Stimulated activated naive CD8-positive, alpha-beta T cell treated with anti-CD3 and anti-CD28 coated beads, Interleukin-15, Interleukin-2, amounts not matched to agents 100 ng/mL and 50 ng/mL, for 24 hours (primary cell): Measurements from ENCODE around the gene HCFC1.

Experiments used
- H3K27ac Mint-ChIP-seq: one replicate; pipeline ENCODE4 v1.8.0; 2021; ENCODE audit warnings: mild to moderate bottlenecking, mixed read lengths
- H3K27me3 Mint-ChIP-seq: one replicate; pipeline ENCODE4 v1.8.0; 2021; ENCODE audit warnings: mixed read lengths
- H3K36me3 Mint-ChIP-seq: one replicate; pipeline ENCODE4 v1.8.0; 2021; ENCODE audit warnings: low read depth, mixed read lengths
- H3K4me1 Mint-ChIP-seq: one replicate; pipeline ENCODE4 v1.8.0; 2021; ENCODE audit warnings: low read depth, mixed read lengths
- H3K4me3 Mint-ChIP-seq: one replicate; pipeline ENCODE4 v1.8.0; 2021; ENCODE audit warnings: mild to moderate bottlenecking, mixed read lengths
- H3K9me3 Mint-ChIP-seq: one replicate; pipeline ENCODE4 v1.8.0; 2021; ENCODE audit warnings: mixed read lengths

The HCFC1 gene

GRCh38 chrX:153909024-153909979, 62.3 kb downstream of the HCFC1 start:
- Mint-ChIP-seq H3K4me3 (no peak overlapping the region), H3K9me3 (no peaks in the 10 kb centered on the region), H3K27ac (no peak overlapping the region), H3K36me3 (peaks cover 9% of the 10 kb centered on the region), H3K4me1 (peaks cover 10% of the 10 kb centered on the region), H3K27me3 (no peaks in the 10 kb centered on the region)

GRCh38 chrX:153908219-153908860, 63.3 kb downstream of the HCFC1 start:
- Mint-ChIP-seq H3K9me3 (no peaks in the 10 kb centered on the region), H3K27ac (no peak overlapping the region), H3K4me3 (no peak overlapping the region), H3K36me3 (peaks cover 7% of the 10 kb centered on the region), H3K27me3 (no peaks in the 10 kb centered on the region), H3K4me1 (peaks cover 17% of the 10 kb centered on the region)

- H3K27me3 Mint-ChIP-seq = no peaks in the 10 kb centered on the region
- H3K9me3 Mint-ChIP-seq = no peaks in the 10 kb centered on the region
- no peak overlapping the region for H3K4me3 Mint-ChIP-seq
- peaks cover 7% of the 10 kb centered on the region for H3K36me3 Mint-ChIP-seq
- no peak overlapping the region for H3K27ac Mint-ChIP-seq
- H3K4me1 Mint-ChIP-seq = peaks cover 21% of the 10 kb centered on the region
Observed at GRCh38 chrX:153907456-153907855, 64.2 kb downstream of the HCFC1 start.

GRCh38 chrX:153906126-153906917, 65.3 kb downstream of the HCFC1 start:
- H3K4me3 Mint-ChIP-seq = no peak overlapping the region
- H3K36me3 Mint-ChIP-seq = no peaks in the 10 kb centered on the region
- no peak overlapping the region for H3K27ac Mint-ChIP-seq
- H3K27me3 Mint-ChIP-seq = no peaks in the 10 kb centered on the region
- peaks cover 24% of the 10 kb centered on the region for H3K4me1 Mint-ChIP-seq
- no peaks in the 10 kb centered on the region for H3K9me3 Mint-ChIP-seq

GRCh38 chrX:153905481-153906095, 66.0 kb downstream of the HCFC1 start:
- no peaks in the 10 kb centered on the region for H3K27me3 Mint-ChIP-seq
- no peak overlapping the region for H3K4me3 Mint-ChIP-seq
- H3K36me3 Mint-ChIP-seq = no peaks in the 10 kb centered on the region
- no peak overlapping the region for H3K27ac Mint-ChIP-seq
- H3K9me3 Mint-ChIP-seq = no peaks in the 10 kb centered on the region
- H3K4me1 Mint-ChIP-seq = peaks cover 31% of the 10 kb centered on the region

- H3K9me3 Mint-ChIP-seq = no peaks in the 10 kb centered on the region
- H3K36me3 Mint-ChIP-seq = no peaks in the 10 kb centered on the region
- peaks cover 33% of the 10 kb centered on the region for H3K4me1 Mint-ChIP-seq
- no peak within 1 kb of the TSS for H3K27ac Mint-ChIP-seq
- no peaks in the 10 kb centered on the region for H3K27me3 Mint-ChIP-seq
- H3K4me3 Mint-ChIP-seq = no peak within 1 kb of the TSS
Observed at GRCh38 chrX:153903991-153904957, 67.3 kb downstream of the HCFC1 start, which contains the start of gene AVPR2. Gene AVPR2, plus strand, starts transcription at chrX:153904673. Its CDS starts 473 bp downstream, at chrX:153905146.

- H3K27me3 Mint-ChIP-seq = no peaks in the 10 kb centered on the region
- H3K9me3 Mint-ChIP-seq = no peaks in the 10 kb centered on the region
- H3K4me1 Mint-ChIP-seq = peaks cover 33% of the 10 kb centered on the region
- H3K36me3 Mint-ChIP-seq = no peaks in the 10 kb centered on the region
- peak overlapping the region; percentile 40 for H3K27ac Mint-ChIP-seq
- H3K4me3 Mint-ChIP-seq = no peak overlapping the region
Observed at GRCh38 chrX:153903238-153903980, 68.2 kb downstream of the HCFC1 start.

GRCh38 chrX:153902385-153902784, 69.2 kb downstream of the HCFC1 start:
- no peak overlapping the region for H3K27ac Mint-ChIP-seq
- H3K27me3 Mint-ChIP-seq = no peaks in the 10 kb centered on the region
- H3K9me3 Mint-ChIP-seq = no peaks in the 10 kb centered on the region
- H3K36me3 Mint-ChIP-seq = no peaks in the 10 kb centered on the region
- H3K4me3 Mint-ChIP-seq = no peak overlapping the region
- peaks cover 33% of the 10 kb centered on the region for H3K4me1 Mint-ChIP-seq

GRCh38 chrX:153901753-153902140, 69.9 kb downstream of the HCFC1 start:
- H3K4me3 Mint-ChIP-seq = no peak overlapping the region
- H3K36me3 Mint-ChIP-seq = no peaks in the 10 kb centered on the region
- H3K4me1 Mint-ChIP-seq = peaks cover 33% of the 10 kb centered on the region
- no peaks in the 10 kb centered on the region for H3K27me3 Mint-ChIP-seq
- H3K9me3 Mint-ChIP-seq = no peaks in the 10 kb centered on the region
- H3K27ac Mint-ChIP-seq = no peak overlapping the region

GRCh38 chrX:153900831-153901752, 70.5 kb downstream of the HCFC1 start:
- Mint-ChIP-seq H3K27me3 (no peaks in the 10 kb centered on the region), H3K9me3 (no peaks in the 10 kb centered on the region), H3K4me1 (peaks cover 33% of the 10 kb centered on the region), H3K4me3 (peak overlapping the region; percentile 52), H3K27ac (peak overlapping the region; percentile 63), H3K36me3 (no peaks in the 10 kb centered on the region)

- Mint-ChIP-seq H3K27me3 (no peaks in the 10 kb centered on the region), H3K36me3 (no peaks in the 10 kb centered on the region), H3K27ac (no peak overlapping the region), H3K9me3 (no peaks in the 10 kb centered on the region), H3K4me1 (peaks cover 17% of the 10 kb centered on the region), H3K4me3 (no peak overlapping the region)
Observed at GRCh38 chrX:153897899-153898298, 73.7 kb downstream of the HCFC1 start.
